GM18526 (cell line): Measurements from ENCODE around the gene BAHCC1.
A peak's percentile ranks its signal among the peaks of the same experiment; 100 is the strongest.

Experiments
- POLR2A ChIP-seq: IDR thresholded peaks from 3 replicates; pipeline ENCODE4 v1.6.1; 2011; ENCODE audit not compliant: insufficient read length; ENCODE audit errors: extremely low read depth

BAHCC1 gene

DNA sequence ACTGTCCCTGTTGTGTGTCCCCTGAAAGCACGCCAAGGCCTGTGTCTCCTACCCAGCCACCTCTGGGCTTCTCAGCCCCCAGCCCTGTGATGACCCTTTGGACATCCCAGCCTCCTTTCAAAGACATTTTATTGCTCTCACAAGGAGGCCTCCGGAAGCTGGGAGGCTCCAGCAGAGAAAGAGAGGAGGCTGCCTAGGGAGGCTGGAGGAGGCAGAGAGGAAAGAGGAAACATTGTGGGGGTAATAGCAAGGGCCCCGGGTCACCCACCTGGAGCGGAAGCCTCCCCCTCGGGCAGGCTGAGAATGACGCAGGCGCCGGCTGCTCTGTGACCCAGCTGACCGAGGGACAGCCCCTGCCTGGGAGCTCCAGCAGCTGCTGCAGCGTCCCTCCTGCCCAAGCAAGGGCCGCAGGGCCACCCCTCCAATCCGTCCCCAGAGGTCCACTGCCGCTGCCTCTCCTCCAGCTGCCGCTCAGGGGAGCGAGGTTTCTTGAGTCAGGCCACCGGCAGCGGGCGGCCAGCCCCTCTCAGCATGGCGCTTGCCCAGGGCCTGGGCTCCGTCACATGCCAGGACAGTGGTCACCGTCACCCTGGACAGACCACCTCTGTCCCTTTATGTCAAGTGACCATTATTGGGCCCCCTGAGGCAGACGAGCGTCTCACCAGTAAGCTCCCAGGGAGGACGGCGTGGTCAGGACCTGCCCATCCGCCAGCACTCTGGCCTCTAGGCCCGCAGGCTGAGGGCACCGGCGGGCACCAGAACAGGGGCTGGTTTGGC is 88.0 kb downstream of the BAHCC1 start:
- TF ChIP-seq POLR2A: no peak

DNA sequence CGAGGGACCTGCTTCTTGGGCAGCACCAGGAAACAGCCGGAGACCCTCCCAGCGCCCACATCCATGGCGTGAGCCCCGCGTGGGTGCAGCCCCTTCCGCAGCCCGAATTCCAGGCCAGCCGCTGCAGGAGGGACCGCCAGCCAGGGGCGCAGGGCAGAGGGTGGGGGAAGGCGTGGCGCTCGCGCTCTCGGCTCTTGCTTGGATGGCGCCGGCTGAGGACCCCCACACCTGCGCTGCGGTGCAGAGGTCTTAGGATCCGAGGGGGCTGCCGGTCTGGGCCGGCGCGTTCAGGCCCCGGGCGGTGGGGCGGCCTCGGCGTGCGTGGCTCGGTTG is 88.6 kb downstream of the BAHCC1 start:
- TF ChIP-seq POLR2A: no peak

DNA sequence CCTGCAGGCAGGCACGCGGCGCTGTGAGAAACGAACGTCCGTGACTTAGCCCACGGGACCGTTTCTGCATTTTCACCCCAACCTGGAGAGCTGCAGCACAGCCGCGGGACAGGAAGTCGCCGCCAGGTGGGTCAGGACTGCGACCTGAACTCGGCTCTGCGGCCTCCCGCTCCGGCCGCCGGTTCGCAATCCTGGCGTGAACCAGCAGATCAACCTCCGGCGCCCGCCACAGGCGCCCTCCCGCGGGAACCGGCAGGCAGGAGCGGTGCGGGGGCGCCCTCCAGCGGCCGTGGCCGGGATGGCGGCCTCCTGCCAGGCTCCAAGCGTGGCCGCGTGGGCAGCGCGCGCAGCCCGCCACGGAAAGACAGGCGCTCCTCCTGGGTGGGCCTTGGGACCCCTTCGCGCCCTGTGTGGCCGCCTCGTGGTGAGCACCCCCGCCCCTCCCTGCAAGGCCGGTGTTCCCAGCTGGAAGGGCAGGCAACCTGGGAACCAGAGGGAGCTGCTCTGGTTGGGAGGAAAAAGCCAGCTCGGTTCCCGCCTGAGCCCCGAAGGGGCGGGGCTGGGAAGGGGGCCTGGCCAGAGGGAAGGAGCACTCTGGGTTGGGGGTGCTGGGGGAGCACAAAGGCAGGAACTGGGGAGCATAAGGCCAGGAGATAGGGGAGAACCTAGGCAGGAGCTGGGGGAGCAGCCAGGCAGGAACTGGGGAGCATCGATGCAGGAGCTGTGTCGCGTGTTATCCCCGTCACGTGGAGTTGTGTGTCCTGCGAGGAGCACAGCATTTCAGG is 89.1 kb downstream of the BAHCC1 start:
- TF ChIP-seq POLR2A: no peak

GRCh38 chr17:81486199-81486810 is 91.0 kb downstream of the BAHCC1 start:
- TF ChIP-seq POLR2A: no peak

DNA sequence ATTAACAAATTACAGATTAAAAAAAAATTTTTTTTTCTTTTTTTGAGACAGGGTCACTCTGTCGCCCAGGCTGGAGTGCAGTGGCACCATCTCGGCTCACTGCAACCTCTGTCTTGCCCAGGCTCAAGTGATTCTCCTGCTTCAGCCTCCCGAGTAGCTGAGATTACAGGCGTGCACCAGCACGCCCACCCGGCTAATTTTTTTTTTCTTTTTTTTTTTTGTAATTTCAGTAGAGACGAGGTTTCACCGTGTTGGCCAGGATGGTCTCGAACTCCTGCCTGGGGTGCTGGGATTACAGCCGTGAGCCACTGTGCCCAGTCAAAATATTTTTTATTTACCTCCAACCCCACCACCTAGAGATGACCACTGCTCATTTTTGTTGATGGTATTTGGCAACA is 91.8 kb downstream of the BAHCC1 start:
- TF ChIP-seq POLR2A: no peak

GRCh38 chr17:81487487-81488275 is 92.4 kb downstream of the BAHCC1 start:
- peak; percentile 84 for TF ChIP-seq POLR2A

DNA sequence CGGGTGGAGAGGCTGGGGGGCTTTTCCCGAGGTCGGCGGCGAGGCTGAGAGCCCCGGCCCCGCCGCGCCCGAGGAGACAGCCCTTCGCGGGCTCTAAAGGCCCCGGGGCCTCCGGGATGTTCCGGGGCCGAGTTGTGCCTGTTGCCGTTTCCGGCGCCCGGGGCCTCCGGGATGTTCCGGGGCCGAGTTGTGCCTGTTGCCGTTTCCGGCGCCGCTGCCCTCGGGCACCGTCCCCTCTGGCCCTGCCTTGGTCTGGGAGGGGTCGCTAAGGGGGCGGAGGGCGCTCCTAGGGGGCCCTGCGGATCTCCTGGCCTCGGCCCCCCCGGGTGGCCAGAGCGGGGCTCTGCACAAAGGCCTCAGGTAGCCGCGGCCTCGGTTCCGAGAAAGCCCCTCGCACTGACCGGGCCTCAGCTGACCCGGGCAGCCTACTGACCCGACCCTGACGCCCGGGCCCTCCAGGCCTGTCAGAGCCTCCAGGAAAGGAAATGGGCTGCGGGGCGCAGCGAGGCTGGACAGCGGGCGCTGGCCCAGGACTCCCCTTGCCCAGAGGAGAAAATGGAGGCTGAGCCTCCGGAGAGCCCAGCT is 93.1 kb downstream of the BAHCC1 start:
- no peak for TF ChIP-seq POLR2A

DNA sequence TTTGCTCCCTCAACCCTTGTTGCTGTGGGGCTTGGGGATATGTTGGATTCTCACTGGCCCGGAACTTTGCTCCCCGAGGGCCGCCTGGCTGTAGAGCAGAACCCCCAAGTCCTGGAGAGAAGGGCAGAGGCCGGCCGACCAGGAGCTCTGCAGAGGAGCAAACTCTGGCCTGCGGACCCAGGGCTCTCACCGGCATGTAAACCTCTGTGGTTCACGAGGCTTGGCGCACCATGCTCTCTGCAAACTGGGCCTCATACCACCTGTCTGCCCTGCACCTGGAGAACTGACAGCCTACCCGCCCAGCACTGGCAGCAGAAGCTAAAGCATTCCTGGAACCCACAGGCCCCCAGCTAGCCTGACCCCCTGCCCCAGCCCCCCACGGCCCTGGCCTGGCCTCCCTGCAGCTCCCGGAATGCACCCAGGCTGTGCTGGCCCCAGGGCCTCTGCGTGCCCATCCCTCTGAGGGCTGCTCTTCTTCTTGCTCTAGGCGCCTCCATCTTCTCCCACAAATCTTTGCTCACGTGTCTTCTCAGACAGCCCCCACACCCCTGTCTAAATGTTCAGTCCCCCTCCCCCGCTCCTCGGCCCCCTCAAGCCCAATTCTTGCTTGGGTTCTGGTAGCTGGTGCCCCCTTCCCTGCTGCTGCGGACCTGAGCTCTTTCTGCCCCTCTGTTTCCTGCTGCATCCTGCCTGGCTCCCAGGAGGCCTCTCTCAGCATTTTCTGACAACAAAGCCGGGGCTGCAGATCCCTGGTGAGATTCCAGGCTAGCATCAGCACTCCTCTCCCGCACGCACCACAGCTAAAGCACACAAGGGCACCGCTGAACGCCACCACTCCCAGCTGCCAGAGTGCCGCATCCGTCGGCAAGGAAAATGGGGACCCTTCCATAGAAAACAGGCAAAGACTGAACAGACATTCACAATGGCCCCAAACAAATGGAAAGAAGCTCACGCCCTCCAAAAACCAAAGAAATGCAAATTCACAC is 94.0 kb downstream of the BAHCC1 start:
- TF ChIP-seq POLR2A: no peak

DNA sequence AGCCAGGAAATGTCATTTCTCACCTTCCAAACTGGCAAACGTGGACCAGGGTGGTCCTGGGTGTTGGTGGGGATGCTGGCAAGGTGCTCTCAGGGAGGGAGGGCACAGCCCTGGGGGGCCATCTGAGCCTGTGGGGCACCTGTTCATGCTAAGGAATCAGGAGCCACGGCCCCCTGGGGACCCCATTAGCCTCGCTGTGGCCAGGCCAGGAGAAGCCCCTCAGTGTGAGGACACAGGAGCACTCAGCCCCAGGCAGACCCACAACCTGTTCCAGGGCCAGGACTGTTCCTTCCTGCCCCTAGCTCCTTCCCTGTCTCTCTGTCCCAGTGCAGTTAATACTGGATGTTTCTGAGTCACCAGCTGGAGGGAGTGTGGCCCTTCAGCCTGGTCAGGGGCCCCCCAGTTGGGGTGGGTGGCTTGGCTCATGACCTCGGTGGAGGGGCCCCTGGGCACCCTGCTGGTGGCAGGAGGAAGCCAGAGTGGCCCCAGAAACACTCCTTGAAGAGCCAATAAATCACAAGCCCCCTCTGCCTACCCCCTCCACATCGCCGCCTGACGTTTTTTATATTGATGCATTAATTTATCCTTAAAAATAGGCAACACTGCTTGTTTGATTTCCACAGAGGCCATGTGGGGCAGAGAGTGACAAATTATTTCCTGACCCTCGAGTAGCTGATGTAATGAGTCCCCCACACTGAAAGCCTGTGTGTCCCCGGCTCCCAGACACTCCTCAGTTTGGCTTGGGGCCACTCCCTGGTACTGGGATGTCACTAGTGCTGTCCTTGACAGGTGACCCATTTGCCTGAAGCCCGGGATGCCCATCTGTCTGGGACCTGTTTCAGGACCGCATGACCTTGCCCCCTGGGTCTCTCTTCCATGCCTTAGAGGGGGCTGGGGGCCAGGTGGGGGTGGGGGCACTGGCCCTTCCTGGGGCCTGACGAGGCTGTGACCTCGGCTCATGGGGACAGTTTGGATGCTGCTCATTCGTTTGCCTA is 95.0 kb downstream of the BAHCC1 start:
- no peak for TF ChIP-seq POLR2A

- no peak for TF ChIP-seq POLR2A
These were observed 95.9 kb downstream of the BAHCC1 start for GRCh38 chr17:81491181-81491581.

DNA sequence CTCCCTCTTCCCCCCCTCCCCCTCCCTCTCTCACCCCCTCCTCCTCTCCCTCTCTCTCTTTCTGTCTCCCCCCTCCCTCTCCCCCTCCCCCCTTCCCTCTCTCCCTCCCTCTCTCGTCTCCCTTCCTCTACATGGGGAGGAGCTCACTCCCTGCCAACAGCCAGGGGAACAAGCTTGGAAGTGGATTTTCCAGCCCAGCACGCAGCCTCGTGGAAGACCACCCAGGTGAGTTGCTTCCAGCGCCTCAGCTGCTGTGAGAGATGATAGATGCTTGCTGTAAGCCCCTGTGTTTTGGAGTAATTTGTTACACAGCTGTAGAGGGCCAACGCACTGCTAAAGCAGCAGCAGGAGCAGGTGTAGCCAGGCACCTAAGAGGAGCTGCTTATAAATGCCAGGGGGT is 96.5 kb downstream of the BAHCC1 start:
- TF ChIP-seq POLR2A: no peak

DNA sequence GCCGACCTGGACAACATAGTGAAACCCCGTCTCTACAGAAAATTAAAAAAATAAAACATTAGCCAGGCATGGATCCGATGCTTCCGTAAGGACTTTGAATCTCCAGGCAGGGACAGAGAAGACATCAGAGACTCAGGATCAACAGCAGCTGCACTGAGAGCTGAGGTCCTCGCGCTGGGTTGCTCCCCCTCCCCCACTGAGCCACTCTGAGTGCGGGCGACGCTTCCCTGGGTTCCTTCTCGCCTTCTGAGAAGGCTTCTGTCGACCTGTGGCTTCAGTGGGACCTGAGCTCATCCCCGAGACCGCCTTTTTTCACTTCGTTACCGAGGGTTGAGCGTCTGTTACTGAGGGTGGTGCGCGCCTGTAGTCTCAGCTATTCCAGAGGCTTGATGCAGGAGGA is 96.9 kb downstream of the BAHCC1 start:
- TF ChIP-seq POLR2A: no peak

DNA sequence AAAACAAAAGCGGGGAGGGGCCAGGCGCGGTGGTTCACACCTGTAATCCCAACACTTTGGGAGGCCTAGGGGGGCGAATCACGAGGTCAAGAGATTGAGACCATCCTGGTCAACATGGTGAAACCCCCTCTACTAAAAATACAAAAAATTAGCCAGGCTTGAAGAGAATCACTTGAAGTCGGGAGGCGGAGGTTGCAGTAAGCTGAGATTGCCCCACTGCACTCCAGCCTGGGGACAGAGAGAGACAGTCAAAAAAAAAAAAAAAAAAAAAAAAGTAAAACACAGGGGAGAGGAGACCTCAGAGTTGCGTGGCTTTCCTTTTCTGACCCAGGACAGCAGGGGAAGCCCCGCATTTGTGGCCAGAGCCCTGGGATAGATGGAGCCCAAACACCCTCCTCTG is 97.4 kb downstream of the BAHCC1 start:
- no peak for TF ChIP-seq POLR2A
